ENCODE measurements around the gene NTN3.

DNA sequence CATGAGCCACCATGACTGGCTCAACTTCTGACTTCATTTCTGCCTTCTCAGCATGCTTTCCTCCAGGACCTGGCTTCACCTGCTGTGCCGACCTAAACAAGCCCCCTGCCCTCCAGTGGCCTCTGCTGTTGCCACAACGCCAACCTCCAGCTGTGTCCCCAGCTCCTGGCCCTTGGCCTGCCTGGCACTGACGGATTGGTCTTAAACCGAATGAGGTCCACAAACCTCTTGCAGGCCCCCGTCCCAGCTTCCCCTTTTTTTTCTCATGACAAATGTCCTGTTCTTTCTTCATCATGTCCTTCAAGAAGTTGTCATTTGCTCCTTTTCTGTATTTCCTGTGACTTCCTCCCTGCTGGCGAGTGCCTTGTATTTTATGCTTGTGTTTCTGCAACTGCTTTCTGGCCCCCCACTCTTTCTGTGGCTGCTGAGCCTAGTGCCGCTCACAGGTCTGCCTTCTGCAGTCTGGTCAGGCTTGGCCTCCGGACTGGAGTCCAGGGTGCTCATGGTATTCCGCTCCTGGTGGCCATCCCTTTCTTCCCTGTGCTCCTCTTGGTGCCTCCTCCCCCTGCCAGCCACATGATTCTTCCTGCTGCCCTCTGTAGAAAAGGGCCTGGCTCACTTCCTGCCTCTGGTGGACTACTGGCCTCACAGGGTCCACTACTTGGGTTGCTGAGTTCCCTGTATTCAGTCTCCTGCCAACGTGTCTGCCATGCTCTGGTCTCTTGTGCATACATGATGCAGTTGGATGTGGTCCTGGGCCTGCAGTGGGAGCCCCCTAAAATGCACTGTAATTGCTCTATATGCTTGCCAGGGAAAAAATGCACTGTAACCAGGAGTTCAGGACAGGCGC lies 45.5 kb downstream of the NTN3 start:
- TF ChIP-seq, protein P1, sequence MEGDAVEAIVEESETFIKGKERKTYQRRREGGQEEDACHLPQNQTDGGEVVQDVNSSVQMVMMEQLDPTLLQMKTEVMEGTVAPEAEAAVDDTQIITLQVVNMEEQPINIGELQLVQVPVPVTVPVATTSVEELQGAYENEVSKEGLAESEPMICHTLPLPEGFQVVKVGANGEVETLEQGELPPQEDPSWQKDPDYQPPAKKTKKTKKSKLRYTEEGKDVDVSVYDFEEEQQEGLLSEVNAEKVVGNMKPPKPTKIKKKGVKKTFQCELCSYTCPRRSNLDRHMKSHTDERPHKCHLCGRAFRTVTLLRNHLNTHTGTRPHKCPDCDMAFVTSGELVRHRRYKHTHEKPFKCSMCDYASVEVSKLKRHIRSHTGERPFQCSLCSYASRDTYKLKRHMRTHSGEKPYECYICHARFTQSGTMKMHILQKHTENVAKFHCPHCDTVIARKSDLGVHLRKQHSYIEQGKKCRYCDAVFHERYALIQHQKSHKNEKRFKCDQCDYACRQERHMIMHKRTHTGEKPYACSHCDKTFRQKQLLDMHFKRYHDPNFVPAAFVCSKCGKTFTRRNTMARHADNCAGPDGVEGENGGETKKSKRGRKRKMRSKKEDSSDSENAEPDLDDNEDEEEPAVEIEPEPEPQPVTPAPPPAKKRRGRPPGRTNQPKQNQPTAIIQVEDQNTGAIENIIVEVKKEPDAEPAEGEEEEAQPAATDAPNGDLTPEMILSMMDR (IDR thresholded peaks at IDR 0.05; ENCODE audit: low read length) = no peak
- TF ChIP-seq EZH2 (optimal IDR thresholded peaks at IDR 0.05; ENCODE audit: low read depth, low read length) (no peak), EZH2phosphoT487 (IDR thresholded peaks at IDR 0.05; ENCODE audit: low read length) (no peak)

All from MM.1S (cell line).